Measurements from ENCODE around the gene MS4A12.
"Not testable (repeated sequence)": the region's sequence is repeated elsewhere in the genome, so short reads cannot be mapped to it uniquely, and the experiment has no call there.

MS4A12 gene

GRCh38 chr11:60513496-60514460 lies 21.2 kb downstream of the MS4A12 start:
- DNase-seq, result no peak

DNA sequence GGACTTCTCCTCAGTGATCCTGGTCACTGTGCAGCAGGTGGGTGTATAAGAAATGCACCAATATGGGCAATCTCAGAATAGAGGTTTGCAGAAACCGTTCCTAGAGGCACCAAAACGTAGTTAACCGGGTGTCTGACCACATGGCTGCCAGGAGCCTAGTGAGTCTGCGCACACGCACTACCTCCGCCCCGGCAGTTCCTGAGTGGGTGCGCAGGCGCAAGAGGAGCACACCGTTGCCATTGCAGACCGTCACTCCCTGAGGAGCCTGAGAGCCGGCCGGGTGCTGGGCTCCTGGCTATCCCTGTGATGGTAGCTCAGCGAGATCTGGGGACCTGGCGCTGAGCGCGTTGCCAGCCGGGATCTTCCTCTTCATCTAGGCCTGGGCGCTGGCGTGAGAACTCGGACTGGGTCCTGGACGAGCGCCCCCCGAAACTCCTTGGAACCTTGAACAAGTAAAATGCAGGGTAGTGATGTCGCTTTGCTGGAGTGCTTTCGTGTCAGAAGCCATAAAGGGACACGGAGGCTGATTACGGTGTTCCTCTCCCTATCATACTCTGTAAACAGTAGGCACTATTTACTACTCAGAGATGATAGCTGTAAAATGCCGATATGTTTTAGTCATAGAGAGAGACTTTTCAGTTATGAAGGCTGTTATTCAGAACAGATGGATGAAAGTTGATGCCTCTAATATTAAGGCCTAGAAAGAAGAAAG lies 22.7 kb downstream of the MS4A12 start, which contains the start of gene MS4A13:
Gene MS4A13, plus strand, starts transcription at position 249 of the 712 bp plus-strand sequence. CDS start 2,692 bp downstream, outside the sequence.
- DNase-seq, result no peak

DNA sequence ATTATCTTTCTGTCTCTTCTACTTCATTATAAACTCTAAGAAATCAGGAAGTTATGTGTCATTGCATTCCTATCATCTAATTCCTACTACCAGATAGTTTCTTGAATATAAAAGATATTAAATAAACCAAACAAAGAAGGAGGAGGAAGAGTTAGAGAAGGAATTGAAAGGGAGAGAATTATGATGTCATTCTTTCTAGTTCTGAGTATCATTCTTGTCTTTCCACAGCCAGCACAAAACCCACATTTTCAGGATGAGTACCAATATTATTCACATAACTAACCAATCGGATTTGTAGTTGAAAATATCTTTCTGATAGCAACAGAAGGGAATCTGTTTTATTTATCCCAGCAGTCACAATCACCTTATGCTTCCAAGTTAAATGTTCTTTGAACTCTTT lies 35.9 kb downstream of the MS4A12 start:
- no peak for DNase-seq

- no peak for DNase-seq
Observed at GRCh38 chr11:60528934-60529333, 36.4 kb downstream of the MS4A12 start.

GRCh38 chr11:60530454-60531100 lies 38.0 kb downstream of the MS4A12 start:
- DNase-seq, result no peak

GRCh38 chr11:60532383-60532782 lies 39.8 kb downstream of the MS4A12 start:
- not testable (repeated sequence) for DNase-seq

- not testable (repeated sequence) for DNase-seq
Observed at GRCh38 chr11:60538627-60539026, 46.0 kb downstream of the MS4A12 start.

GRCh38 chr11:60544077-60544476 lies 51.5 kb downstream of the MS4A12 start:
- no peak for DNase-seq
